Right cardiac atrium (tissue), 5 donors: ENCODE data around the gene RNF115. TPM values are rescaled to one million over a fixed set of nuclear protein-coding genes. Genes with fewer than 3 reads are reported as not detected.
"Not testable (repeated sequence)": the region's sequence is repeated elsewhere in the genome, so short reads cannot be mapped to it uniquely, and the experiment has no call there.

Experiments
- ATAC-seq, 2 donors: fragments of 200-7000 bp; cut with Tn5 transposase; one replicate each; pipeline versions ENCODE4 v1.8.0 to v1.9.1; 2020; ENCODE audit warnings: moderate library complexity in 2 of 2, mild to moderate bottlenecking in 1 of 2
- DNase-seq, 3 donors: peaks; one replicate each; pipeline ENCODE4 v3.0.0-alpha.2; 2020
- H3K27ac ChIP-seq: one replicate; pipeline ENCODE4 v1.5.1; 2013; ENCODE audit warnings: mild to moderate bottlenecking, low read length, control low read depth, moderate library complexity
- H3K27me3 ChIP-seq: one replicate; pipeline ENCODE4 v1.6.1; 2013; ENCODE audit not compliant: control insufficient read depth, insufficient read depth
- H3K4me1 ChIP-seq: one replicate; pipeline ENCODE4 v1.6.1; 2013; ENCODE audit warnings: low read length; ENCODE audit not compliant: control insufficient read depth, insufficient read depth
- H3K4me3 ChIP-seq: one replicate; pipeline ENCODE4 v1.5.1; 2013; ENCODE audit warnings: low read length, control low read depth
- H3K9me3 ChIP-seq: one replicate; pipeline ENCODE4 v1.6.1; 2013; ENCODE audit warnings: low read length; ENCODE audit not compliant: control insufficient read depth
- WGBS: extraction: QIAGEN DNeasy Blood & Tissue Kit; methylation state at CpG from one replicate; pipeline ENCODE4 v1.1.7; 2013; 5-methylcytosine and 5-hydroxymethylcytosine counted together
- intact Hi-C, 4 donors: fragments of 100-400 bp; cut with DNase I; formaldehyde crosslinking; loops; one replicate each; pipeline versions ENCODE4 v1.11.0 to v1.14.0; 2022 to 2023
- polyA plus RNA-seq: library from polyadenylated mRNA; stranded (reverse); fragments of 200-250 nt; gene quantifications from one replicate; pipeline ENCODE4 v1.2.3, GENCODE V29; 2013
- total RNA-seq, 4 donors: library from RNA; stranded (reverse); fragmentation: NEBNext Ultra II Directional; extraction: Animal tissue kit (Norgen Biotek cat#: 25700); gene quantifications; one replicate each; pipeline ENCODE4 v1.2.1, GENCODE V29; 2021
- donor health status: healthy with polysubstance abuse.
- donor health status: DM: no; HTN: yes; CAD: no.
- donor health status: DM: no; HTN: no; CAD: no.
- donor health status: DM: no; HTN: yes; CAD: no; lungs with severe emphysema.
- donor health status: DM: yes; HTN: yes; CAD: no.

RNF115 gene
- total and polyA plus RNA-seq, 5 donors: 26.4 to 53.0 (median 38.9) TPM

- intact Hi-C loops: no loop called here
- Histone ChIP-seq H3K4me1 (peaks cover 3% of the 10 kb centered on the region), H3K27ac (no peak overlapping the region), H3K9me3 (no peaks in the 10 kb centered on the region), H3K27me3 (no peaks in the 10 kb centered on the region), H3K4me3 (no peak overlapping the region)
- no peak for ATAC-seq
- DNase-seq: no peak
Measured at GRCh38 chr1:145827966-145828365, 4.1 kb upstream of the RNF115 start.

DNA sequence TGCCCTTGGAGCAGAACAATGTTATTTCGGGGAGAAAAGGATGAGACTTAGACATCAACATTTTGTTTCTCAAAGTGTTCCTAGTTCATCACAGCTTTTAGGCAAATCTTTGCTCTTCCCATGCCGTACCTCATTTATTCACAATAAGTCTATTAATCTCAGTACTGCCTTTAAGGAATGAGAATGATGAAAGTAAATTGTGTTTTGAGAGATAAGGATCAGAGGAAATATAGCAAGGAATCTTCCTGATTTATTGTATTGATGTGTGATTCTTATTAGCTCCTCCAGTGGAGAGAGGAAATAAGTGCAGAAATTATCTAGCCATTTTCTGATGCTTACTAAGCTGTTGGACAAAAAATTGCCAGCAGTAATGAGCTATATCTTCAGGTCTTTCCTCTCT lies 2.1 kb upstream of the RNF115 start:
- Histone ChIP-seq H3K4me1 (peaks cover 3% of the 10 kb centered on the region), H3K27me3 (no peaks in the 10 kb centered on the region), H3K27ac (no peak overlapping the region), H3K4me3 (no peak overlapping the region), H3K9me3 (no peaks in the 10 kb centered on the region)
- ATAC-seq: no peak
- intact Hi-C loops: no loop called here
- no peak for DNase-seq
- 93% methylated on average over 2 of the region's 2 CpGs for WGBS

DNA sequence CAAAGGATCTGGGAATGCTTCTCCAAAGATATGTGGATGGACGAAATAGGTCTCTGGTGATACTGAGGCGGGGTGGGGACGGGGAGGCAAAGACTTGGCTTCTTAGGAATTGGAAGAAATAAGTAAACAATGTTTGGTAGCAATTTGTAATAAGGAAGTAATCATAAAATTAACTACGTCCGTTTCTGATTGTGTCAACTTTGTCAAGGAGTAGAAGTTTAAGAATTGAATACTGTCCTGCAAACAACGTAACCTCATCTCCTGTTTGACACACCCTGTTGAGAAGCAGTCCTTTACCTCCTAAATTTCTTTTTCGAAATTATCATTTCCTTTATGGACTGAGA lies 576 bp upstream of the RNF115 start:
- DNase-seq (no peak), ATAC-seq (no peak)
- peaks cover 3% of the 10 kb centered on the region for H3K4me1 ChIP-seq
- H3K9me3 ChIP-seq: no peaks in the 10 kb centered on the region
- no peaks in the 10 kb centered on the region for H3K27me3 ChIP-seq
- peak overlapping the region; percentile 76 for H3K4me3 ChIP-seq
- H3K27ac ChIP-seq: peak overlapping the region; percentile 59
- WGBS: under 1% methylated on average over 7 of the region's 7 CpGs
- intact Hi-C loops: no loop called here

DNA sequence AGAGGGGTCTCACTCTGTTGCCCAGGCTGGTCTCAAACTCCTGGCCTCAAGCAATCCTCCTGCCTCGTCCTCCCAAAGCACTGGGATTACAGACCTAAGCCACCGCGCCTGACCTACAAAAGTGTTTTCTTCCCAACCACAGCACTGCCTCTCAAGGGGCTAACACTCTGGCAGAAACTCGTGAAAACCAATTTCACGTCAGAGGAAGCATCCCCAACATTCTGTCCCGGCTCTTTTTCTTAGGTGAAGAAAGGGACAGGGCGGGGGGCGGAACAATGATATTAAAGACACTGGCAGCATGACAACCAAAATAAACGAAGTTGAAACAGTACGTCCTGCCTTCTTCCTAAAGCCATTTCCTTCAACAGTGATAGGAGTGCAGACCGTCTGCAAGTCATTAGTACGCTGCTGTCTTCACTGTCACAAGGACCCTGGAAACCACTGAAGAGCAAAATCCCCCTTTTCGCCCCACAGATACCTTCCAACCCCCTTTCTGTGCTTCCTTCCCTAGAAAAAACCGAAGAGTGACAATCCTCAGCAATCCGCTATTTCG lies 1.0 kb downstream of the RNF115 start:
- intact Hi-C loops, H3K4me1 ChIP-seq, H3K9me3 ChIP-seq, H3K27me3 ChIP-seq, H3K4me3 ChIP-seq, DNase-seq: not testable (repeated sequence)
- WGBS: 0% methylated on average over 4 of the region's 16 CpGs
- peak overlapping the region; percentile 19 for H3K27ac ChIP-seq
- ATAC-seq: peak; percentile 17 to 71

DNA sequence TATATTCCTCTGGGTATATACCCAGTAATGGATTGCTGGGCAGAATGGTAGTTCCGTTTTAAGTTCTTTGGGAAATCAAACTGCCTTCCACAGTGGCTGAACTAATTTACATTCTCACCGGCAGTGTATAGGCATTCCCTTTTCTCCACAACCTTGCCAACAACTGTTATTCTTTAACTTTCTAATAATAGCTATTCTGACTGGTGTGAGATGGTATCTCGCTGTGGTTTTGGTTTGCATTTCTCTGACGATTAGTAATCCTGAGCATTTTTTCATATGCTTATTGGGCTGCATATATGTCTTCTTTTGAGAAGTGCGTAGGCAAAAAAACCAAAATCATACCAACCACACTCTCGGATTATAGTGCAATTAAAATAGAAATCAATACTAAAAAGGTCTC lies 5.8 kb downstream of the RNF115 start:
- intact Hi-C loops, H3K27me3 ChIP-seq, DNase-seq, H3K4me3 ChIP-seq, ATAC-seq, H3K9me3 ChIP-seq, H3K27ac ChIP-seq, H3K4me1 ChIP-seq: not testable (repeated sequence)
- 65% methylated on average over 4 of the region's 6 CpGs for WGBS

- H3K4me1 ChIP-seq, H3K4me3 ChIP-seq, DNase-seq, ATAC-seq, intact Hi-C loops, H3K27ac ChIP-seq, H3K9me3 ChIP-seq, H3K27me3 ChIP-seq: not testable (repeated sequence)
- 76% methylated on average over 5 of the region's 6 CpGs for WGBS
Measured at GRCh38 chr1:145812977-145813810, 10.7 kb downstream of the RNF115 start.

GRCh38 chr1:145806844-145807243 lies 17.1 kb downstream of the RNF115 start:
- Histone ChIP-seq H3K27ac (no peak overlapping the region), H3K9me3 (no peaks in the 10 kb centered on the region), H3K4me3 (no peak overlapping the region), H3K27me3 (no peaks in the 10 kb centered on the region), H3K4me1 (no peaks in the 10 kb centered on the region)
- WGBS: 95% methylated on average over 7 of the region's 7 CpGs
- intact Hi-C loops: no loop called here
- no peak for ATAC-seq
- DNase-seq: no peak

GRCh38 chr1:145806408-145806807 lies 17.5 kb downstream of the RNF115 start:
- Histone ChIP-seq H3K27me3 (no peaks in the 10 kb centered on the region), H3K27ac (no peak overlapping the region), H3K9me3 (no peaks in the 10 kb centered on the region), H3K4me1 (no peaks in the 10 kb centered on the region), H3K4me3 (no peak overlapping the region)
- 98% methylated on average over 4 of the region's 4 CpGs for WGBS
- intact Hi-C loops: no loop called here
- ATAC-seq: no peak
- no peak for DNase-seq

GRCh38 chr1:145805057-145805456 lies 18.8 kb downstream of the RNF115 start:
- intact Hi-C loops: no loop called here
- H3K9me3 ChIP-seq: no peaks in the 10 kb centered on the region
- no peak for ATAC-seq
- peaks cover 3% of the 10 kb centered on the region for H3K4me1 ChIP-seq
- H3K27ac ChIP-seq: no peak overlapping the region
- no peaks in the 10 kb centered on the region for H3K27me3 ChIP-seq
- no peak for DNase-seq
- H3K4me3 ChIP-seq: no peak overlapping the region
- 75% methylated on average over 1 of the region's 1 CpG for WGBS

GRCh38 chr1:145804235-145805045 lies 19.5 kb downstream of the RNF115 start:
- WGBS: 55% methylated on average over 3 of the region's 3 CpGs
- Histone ChIP-seq H3K4me3 (no peak overlapping the region), H3K4me1 (peaks cover 3% of the 10 kb centered on the region), H3K27me3 (no peaks in the 10 kb centered on the region), H3K27ac (no peak overlapping the region), H3K9me3 (no peaks in the 10 kb centered on the region)
- no peak for DNase-seq
- ATAC-seq: no peak
- intact Hi-C loops: no loop called here

DNA sequence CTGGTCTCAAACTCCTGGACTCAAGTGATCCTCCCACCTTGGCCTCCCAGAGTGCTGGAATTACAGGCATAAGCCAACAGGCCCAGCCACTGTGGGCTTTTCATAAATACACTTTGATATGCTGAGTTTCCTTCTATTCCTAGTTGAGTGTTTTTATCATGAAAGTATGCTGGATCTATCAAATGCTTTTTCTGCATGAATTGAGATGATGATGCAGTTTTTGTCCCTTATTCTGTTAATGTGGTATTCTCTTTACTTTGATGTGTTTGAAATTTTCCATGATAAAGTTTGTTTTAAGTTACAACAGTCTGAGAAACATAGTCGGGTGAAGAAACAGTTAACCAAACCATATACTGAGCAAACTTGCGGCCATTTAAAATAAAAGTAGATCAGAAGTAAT lies 24.1 kb downstream of the RNF115 start:
- intact Hi-C loops: no loop called here
- Histone ChIP-seq H3K27ac (no peak overlapping the region), H3K4me1 (peaks cover 3% of the 10 kb centered on the region), H3K27me3 (no peaks in the 10 kb centered on the region), H3K9me3 (peaks cover 1% of the 10 kb centered on the region), H3K4me3 (no peak overlapping the region)
- no peak for DNase-seq
- WGBS: 91% methylated on average over 2 of the region's 2 CpGs
- ATAC-seq: no peak
